GM23338 (cell line): Measurements from ENCODE around the gene NAA10. TPM values are rescaled to one million over a fixed set of nuclear protein-coding genes. Genes with fewer than 3 reads are reported as not detected.

Experiments used
- ATAC-seq: fragments of 200-7000 bp; cut with Tn5 transposase; 3 replicates; pipeline ENCODE4 v1.9.1; 2020
- DNase-seq: peaks from one replicate; pipeline ENCODE4 v3.0.0-alpha.2; 2015; ENCODE audit warnings: low spot score
- H2AFZ ChIP-seq: fragments of 200-600 bp; sonication (generic); 2 replicates; pipeline ENCODE4 v1.8.0; 2016; ENCODE audit warnings: antibody characterized with exemption, mild to moderate bottlenecking, moderate library complexity
- H3F3A ChIP-seq: fragments of 200-600 bp; sonication (generic); replicated peaks from 2 replicates; pipeline ENCODE4 v1.8.0; 2017; ENCODE audit warnings: antibody characterized with exemption, mixed run types, low read depth
- H3K27ac ChIP-seq: fragments of 200-600 bp; sonication (generic); 2 replicates; pipeline ENCODE4 v1.6.1; 2016; ENCODE audit warnings: low read depth
- H3K27me3 ChIP-seq: fragments of 200-600 bp; sonication (generic); 2 replicates; pipeline ENCODE4 v1.8.0; 2016; ENCODE audit warnings: mild to moderate bottlenecking, mixed run types, moderate library complexity; ENCODE audit not compliant: insufficient read depth
- H3K36me3 ChIP-seq: fragments of 200-600 bp; sonication (generic); 2 replicates; pipeline ENCODE4 v1.8.0; 2016; ENCODE audit warnings: mild to moderate bottlenecking; ENCODE audit not compliant: insufficient read depth
- H3K4me1 ChIP-seq: fragments of 200-600 bp; sonication (generic); 2 replicates; pipeline ENCODE4 v1.8.0; 2016; ENCODE audit warnings: mild to moderate bottlenecking, moderate library complexity; ENCODE audit not compliant: insufficient read depth
- H3K4me2 ChIP-seq: fragments of 200-600 bp; sonication (generic); 2 replicates; pipeline ENCODE4 v1.7.1; 2017; ENCODE audit warnings: mixed run types
- H3K4me3 ChIP-seq: fragments of 200-600 bp; sonication (generic); 2 replicates; pipeline ENCODE4 v1.6.1; 2016; ENCODE audit warnings: mixed run types
- H3K79me2 ChIP-seq: fragments of 200-600 bp; sonication (generic); replicated peaks from 2 replicates; pipeline ENCODE4 v1.8.0; 2017; ENCODE audit warnings: mild to moderate bottlenecking; ENCODE audit not compliant: insufficient read depth
- H3K9me2 ChIP-seq: fragments of 200-600 bp; sonication (generic); 2 replicates; pipeline ENCODE4 v1.8.0; 2017; ENCODE audit not compliant: insufficient read depth
- H4K20me1 ChIP-seq: fragments of 200-600 bp; sonication (generic); replicated peaks from 2 replicates; pipeline ENCODE4 v1.8.0; 2017; ENCODE audit warnings: mild to moderate bottlenecking; ENCODE audit not compliant: insufficient read depth
- H3K27ac Mint-ChIP-seq: 2 replicates; pipeline ENCODE4 v1.8.0; 2020; ENCODE audit warnings: inconsistent platforms, mild to moderate bottlenecking, moderate library complexity, mixed read lengths
- H3K27me3 Mint-ChIP-seq: 3 replicates; pipeline ENCODE4 v1.8.0; 2022; ENCODE audit warnings: low read depth, mild to moderate bottlenecking, moderate library complexity, mixed read lengths, inconsistent platforms; ENCODE audit not compliant: insufficient read depth, poor library complexity
- H3K36me3 Mint-ChIP-seq: 3 replicates; pipeline ENCODE4 v1.8.0; 2021; ENCODE audit warnings: low read depth, mild to moderate bottlenecking, inconsistent platforms, moderate library complexity, mixed read lengths
- H3K4me1 Mint-ChIP-seq: 3 replicates; pipeline ENCODE4 v1.8.0; 2020; ENCODE audit warnings: mild to moderate bottlenecking, inconsistent platforms, mixed read lengths
- H3K4me3 Mint-ChIP-seq: 3 replicates; pipeline ENCODE4 v1.8.0; 2021; ENCODE audit warnings: moderate library complexity, mild to moderate bottlenecking, inconsistent platforms, mixed read lengths
- H3K9me3 Mint-ChIP-seq: 3 replicates; pipeline ENCODE4 v1.8.0; 2020; ENCODE audit warnings: moderate library complexity, mild to moderate bottlenecking, inconsistent platforms, mixed read lengths
- ETS1 ChIP-seq: IDR thresholded peaks from 2 replicates; pipeline ENCODE4 v1.6.1; 2016; ENCODE audit warnings: antibody characterized with exemption
- EZH2 ChIP-seq: fragments of 200-600 bp; sonication (generic); IDR thresholded peaks from one replicate; pipeline ENCODE4 v1.8.0; 2017; ENCODE audit warnings: antibody characterized with exemption, mild to moderate bottlenecking, low read depth; ENCODE audit not compliant: unreplicated experiment
- EZH2phosphoT487 ChIP-seq: fragments of 200-600 bp; sonication (generic); IDR thresholded peaks from one replicate; pipeline ENCODE4 v1.8.1; 2018; ENCODE audit warnings: antibody characterized with exemption; ENCODE audit not compliant: unreplicated experiment
- JUNB ChIP-seq: IDR thresholded peaks from one replicate; pipeline ENCODE4 v1.6.1; 2016; ENCODE audit warnings: antibody characterized with exemption; ENCODE audit not compliant: unreplicated experiment
- NANOG ChIP-seq: IDR thresholded peaks from 2 replicates; pipeline ENCODE4 v1.6.1; 2016; ENCODE audit warnings: antibody characterized with exemption, borderline replicate concordance
- POLR2AphosphoS5 ChIP-seq: IDR thresholded peaks from 2 replicates; pipeline ENCODE4 v1.6.1; 2016; ENCODE audit warnings: antibody characterized with exemption, low read depth
- STAT1 ChIP-seq: IDR thresholded peaks from one replicate; pipeline ENCODE4 v1.6.1; 2016; ENCODE audit warnings: antibody characterized with exemption; ENCODE audit not compliant: unreplicated experiment
- ZNF114 ChIP-seq: fragments of 250-450 bp; sonication (Bioruptor Pico); IDR thresholded peaks from 2 replicates; pipeline ENCODE4 v1.5.0; 2020; ENCODE audit warnings: mild to moderate bottlenecking, moderate library complexity
- ZNF331 ChIP-seq: fragments of 250-450 bp; sonication (Bioruptor Pico); IDR thresholded peaks from 2 replicates; pipeline ENCODE4 v1.5.0; 2020; ENCODE audit warnings: low read depth, mild to moderate bottlenecking, moderate library complexity
- polyA plus RNA-seq: library from polyadenylated mRNA; unstranded; fragments of >200 nt; fragmentation: Nextera tagmentation; extraction: Ambion mirVana; gene quantifications from 2 replicates; pipeline ENCODE4 v1.2.1, GENCODE V29; 2016
- total RNA-seq: library from RNA; depleted of rRNA; stranded (reverse); fragments of >200 nt; shearing (Covaris generic); gene quantifications from 2 replicates; pipeline ENCODE4 v1.2.3, GENCODE V29; 2014
- TF ChIP-seq, protein P1 (sequence below): IDR thresholded peaks from one replicate; pipeline ENCODE4 v1.6.1; 2018; ENCODE audit warnings: antibody characterized with exemption; ENCODE audit not compliant: unreplicated experiment
- TF ChIP-seq, protein P2 (sequence below): fragments of 250-450 bp; sonication (Bioruptor Pico); IDR thresholded peaks from 2 replicates; pipeline ENCODE4 v1.5.0; 2020; ENCODE audit warnings: mild to moderate bottlenecking, moderate library complexity
- TF ChIP-seq, protein P3 (sequence below), 2 experiments: fragments of 200-600 bp in 1 of 2; sonication (generic) in 1 of 2; conservative IDR thresholded peaks; 2 replicates each; pipeline versions ENCODE4 v1.5.1 to v1.6.1; 2016 to 2017; ENCODE audit warnings: antibody characterized with exemption in 2 of 2, low read depth in 2 of 2, mild to moderate bottlenecking in 2 of 2, moderate library complexity in 1 of 2

The NAA10 gene
- total and polyA plus RNA-seq, 2 experiments from 2014 or later = 136 to 145 TPM

GRCh38 chrX:153970357-153971123, 35.7 kb upstream of the NAA10 start:
- H3K27me3 Mint-ChIP-seq = peaks cover 6% of the 10 kb centered on the region
- no peaks in the 10 kb centered on the region for H3K36me3 ChIP-seq
- H3K79me2 ChIP-seq = peaks cover 50% of the 10 kb centered on the region
- no peaks in the 10 kb centered on the region for H3K27me3 ChIP-seq
- peak overlapping the region; percentile 100 for H3K27ac Mint-ChIP-seq
- 0 out of 2 replicates have a peak, but pooled peaks cover 4% of the 10 kb centered on the region for H3F3A ChIP-seq
- TF ChIP-seq ETS1 (no peak), NANOG (no peak), ZNF114 (CRISPR knock-in tag) (no peak), JUNB (no peak), STAT1 (no peak), EZH2 (no peak), EZH2phosphoT487 (no peak), POLR2AphosphoS5 (no peak), ZNF331 (CRISPR knock-in tag) (no peak)
- TF ChIP-seq, protein P1, sequence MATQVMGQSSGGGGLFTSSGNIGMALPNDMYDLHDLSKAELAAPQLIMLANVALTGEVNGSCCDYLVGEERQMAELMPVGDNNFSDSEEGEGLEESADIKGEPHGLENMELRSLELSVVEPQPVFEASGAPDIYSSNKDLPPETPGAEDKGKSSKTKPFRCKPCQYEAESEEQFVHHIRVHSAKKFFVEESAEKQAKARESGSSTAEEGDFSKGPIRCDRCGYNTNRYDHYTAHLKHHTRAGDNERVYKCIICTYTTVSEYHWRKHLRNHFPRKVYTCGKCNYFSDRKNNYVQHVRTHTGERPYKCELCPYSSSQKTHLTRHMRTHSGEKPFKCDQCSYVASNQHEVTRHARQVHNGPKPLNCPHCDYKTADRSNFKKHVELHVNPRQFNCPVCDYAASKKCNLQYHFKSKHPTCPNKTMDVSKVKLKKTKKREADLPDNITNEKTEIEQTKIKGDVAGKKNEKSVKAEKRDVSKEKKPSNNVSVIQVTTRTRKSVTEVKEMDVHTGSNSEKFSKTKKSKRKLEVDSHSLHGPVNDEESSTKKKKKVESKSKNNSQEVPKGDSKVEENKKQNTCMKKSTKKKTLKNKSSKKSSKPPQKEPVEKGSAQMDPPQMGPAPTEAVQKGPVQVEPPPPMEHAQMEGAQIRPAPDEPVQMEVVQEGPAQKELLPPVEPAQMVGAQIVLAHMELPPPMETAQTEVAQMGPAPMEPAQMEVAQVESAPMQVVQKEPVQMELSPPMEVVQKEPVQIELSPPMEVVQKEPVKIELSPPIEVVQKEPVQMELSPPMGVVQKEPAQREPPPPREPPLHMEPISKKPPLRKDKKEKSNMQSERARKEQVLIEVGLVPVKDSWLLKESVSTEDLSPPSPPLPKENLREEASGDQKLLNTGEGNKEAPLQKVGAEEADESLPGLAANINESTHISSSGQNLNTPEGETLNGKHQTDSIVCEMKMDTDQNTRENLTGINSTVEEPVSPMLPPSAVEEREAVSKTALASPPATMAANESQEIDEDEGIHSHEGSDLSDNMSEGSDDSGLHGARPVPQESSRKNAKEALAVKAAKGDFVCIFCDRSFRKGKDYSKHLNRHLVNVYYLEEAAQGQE = no peak
- TF ChIP-seq, protein P2, sequence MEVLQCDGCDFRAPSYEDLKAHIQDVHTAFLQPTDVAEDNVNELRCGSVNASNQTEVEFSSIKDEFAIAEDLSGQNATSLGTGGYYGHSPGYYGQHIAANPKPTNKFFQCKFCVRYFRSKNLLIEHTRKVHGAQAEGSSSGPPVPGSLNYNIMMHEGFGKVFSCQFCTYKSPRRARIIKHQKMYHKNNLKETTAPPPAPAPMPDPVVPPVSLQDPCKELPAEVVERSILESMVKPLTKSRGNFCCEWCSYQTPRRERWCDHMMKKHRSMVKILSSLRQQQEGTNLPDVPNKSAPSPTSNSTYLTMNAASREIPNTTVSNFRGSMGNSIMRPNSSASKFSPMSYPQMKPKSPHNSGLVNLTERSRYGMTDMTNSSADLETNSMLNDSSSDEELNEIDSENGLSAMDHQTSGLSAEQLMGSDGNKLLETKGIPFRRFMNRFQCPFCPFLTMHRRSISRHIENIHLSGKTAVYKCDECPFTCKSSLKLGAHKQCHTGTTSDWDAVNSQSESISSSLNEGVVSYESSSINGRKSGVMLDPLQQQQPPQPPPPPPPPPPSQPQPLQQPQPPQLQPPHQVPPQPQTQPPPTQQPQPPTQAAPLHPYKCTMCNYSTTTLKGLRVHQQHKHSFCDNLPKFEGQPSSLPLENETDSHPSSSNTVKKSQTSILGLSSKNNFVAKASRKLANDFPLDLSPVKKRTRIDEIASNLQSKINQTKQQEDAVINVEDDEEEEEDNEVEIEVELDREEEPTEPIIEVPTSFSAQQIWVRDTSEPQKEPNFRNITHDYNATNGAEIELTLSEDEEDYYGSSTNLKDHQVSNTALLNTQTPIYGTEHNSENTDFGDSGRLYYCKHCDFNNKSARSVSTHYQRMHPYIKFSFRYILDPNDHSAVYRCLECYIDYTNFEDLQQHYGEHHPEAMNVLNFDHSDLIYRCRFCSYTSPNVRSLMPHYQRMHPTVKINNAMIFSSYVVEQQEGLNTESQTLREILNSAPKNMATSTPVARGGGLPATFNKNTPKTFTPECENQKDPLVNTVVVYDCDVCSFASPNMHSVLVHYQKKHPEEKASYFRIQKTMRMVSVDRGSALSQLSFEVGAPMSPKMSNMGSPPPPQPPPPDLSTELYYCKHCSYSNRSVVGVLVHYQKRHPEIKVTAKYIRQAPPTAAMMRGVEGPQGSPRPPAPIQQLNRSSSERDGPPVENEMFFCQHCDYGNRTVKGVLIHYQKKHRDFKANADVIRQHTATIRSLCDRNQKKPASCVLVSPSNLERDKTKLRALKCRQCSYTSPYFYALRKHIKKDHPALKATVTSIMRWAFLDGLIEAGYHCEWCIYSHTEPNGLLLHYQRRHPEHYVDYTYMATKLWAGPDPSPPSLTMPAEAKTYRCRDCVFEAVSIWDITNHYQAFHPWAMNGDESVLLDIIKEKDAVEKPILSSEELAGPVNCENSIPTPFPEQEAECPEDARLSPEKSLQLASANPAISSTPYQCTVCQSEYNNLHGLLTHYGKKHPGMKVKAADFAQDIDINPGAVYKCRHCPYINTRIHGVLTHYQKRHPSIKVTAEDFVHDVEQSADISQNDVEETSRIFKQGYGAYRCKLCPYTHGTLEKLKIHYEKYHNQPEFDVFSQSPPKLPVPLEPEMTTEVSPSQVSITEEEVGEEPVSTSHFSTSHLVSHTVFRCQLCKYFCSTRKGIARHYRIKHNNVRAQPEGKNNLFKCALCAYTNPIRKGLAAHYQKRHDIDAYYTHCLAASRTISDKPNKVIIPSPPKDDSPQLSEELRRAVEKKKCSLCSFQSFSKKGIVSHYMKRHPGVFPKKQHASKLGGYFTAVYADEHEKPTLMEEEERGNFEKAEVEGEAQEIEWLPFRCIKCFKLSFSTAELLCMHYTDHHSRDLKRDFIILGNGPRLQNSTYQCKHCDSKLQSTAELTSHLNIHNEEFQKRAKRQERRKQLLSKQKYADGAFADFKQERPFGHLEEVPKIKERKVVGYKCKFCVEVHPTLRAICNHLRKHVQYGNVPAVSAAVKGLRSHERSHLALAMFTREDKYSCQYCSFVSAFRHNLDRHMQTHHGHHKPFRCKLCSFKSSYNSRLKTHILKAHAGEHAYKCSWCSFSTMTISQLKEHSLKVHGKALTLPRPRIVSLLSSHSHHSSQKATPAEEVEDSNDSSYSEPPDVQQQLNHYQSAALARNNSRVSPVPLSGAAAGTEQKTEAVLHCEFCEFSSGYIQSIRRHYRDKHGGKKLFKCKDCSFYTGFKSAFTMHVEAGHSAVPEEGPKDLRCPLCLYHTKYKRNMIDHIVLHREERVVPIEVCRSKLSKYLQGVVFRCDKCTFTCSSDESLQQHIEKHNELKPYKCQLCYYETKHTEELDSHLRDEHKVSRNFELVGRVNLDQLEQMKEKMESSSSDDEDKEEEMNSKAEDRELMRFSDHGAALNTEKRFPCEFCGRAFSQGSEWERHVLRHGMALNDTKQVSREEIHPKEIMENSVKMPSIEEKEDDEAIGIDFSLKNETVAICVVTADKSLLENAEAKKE (CRISPR knock-in tag) = no peak
- TF ChIP-seq, protein P3, sequence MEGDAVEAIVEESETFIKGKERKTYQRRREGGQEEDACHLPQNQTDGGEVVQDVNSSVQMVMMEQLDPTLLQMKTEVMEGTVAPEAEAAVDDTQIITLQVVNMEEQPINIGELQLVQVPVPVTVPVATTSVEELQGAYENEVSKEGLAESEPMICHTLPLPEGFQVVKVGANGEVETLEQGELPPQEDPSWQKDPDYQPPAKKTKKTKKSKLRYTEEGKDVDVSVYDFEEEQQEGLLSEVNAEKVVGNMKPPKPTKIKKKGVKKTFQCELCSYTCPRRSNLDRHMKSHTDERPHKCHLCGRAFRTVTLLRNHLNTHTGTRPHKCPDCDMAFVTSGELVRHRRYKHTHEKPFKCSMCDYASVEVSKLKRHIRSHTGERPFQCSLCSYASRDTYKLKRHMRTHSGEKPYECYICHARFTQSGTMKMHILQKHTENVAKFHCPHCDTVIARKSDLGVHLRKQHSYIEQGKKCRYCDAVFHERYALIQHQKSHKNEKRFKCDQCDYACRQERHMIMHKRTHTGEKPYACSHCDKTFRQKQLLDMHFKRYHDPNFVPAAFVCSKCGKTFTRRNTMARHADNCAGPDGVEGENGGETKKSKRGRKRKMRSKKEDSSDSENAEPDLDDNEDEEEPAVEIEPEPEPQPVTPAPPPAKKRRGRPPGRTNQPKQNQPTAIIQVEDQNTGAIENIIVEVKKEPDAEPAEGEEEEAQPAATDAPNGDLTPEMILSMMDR (conservative IDR thresholded peaks at IDR 0.05; ENCODE audit: low read depth in 2 of 2) = no peak
- ATAC-seq (no peak), DNase-seq (peak; percentile 63)
- H3K4me1 ChIP-seq = peaks cover 12% of the 10 kb centered on the region
- H3K9me2 ChIP-seq = no peaks in the 10 kb centered on the region
- H4K20me1 ChIP-seq = peaks cover 17% of the 10 kb centered on the region
- peaks cover 33% of the 10 kb centered on the region for H3K4me1 Mint-ChIP-seq
- no peaks in the 10 kb centered on the region; the same call in 2 of the 3 replicates for H3K9me3 Mint-ChIP-seq
- H3K36me3 Mint-ChIP-seq = peaks cover 15% of the 10 kb centered on the region
- H3K27ac ChIP-seq = peak overlapping the region; percentile 99
- H2AFZ ChIP-seq = no peak overlapping the region
- peak overlapping the region; percentile 100 for H3K4me3 Mint-ChIP-seq
- peak overlapping the region; percentile 84 for H3K4me2 ChIP-seq
- H3K4me3 ChIP-seq = peak overlapping the region; percentile 85
